GM21360 (cell line): ENCODE data around the gene RMP24.
"Not testable (repeated sequence)": the region's sequence is repeated elsewhere in the genome, so short reads cannot be mapped to it uniquely, and the experiment has no call there.

Source experiments
- ATAC-seq: cut with Tn5 transposase; IDR thresholded peaks from one replicate; pipeline ENCODE4 v1.9.1; 2021; ENCODE audit warnings: mild to moderate bottlenecking, moderate library complexity; ENCODE audit not compliant: unreplicated experiment

Gene RMP24

DNA sequence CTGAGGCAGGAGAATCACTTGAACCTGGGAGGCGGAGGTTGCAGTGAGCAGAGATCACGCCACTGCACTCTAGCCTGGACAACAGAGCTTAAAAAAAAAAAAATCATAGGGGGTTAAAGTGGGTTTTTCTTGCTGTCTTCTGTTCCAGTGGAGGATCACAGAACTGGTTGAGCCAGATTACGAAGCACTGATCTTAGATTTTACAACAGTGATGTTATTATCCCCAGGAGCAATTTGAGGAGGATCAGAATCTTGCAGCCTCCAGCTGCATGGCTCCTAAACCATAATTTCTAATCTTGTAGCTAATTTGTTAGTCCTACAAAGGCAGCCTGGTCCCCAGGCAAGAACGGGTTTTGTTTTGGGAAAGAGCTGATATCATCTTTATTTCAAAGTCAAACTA lies 4.6 kb upstream of the RMP24 start:
- ATAC-seq: not testable (repeated sequence)

DNA sequence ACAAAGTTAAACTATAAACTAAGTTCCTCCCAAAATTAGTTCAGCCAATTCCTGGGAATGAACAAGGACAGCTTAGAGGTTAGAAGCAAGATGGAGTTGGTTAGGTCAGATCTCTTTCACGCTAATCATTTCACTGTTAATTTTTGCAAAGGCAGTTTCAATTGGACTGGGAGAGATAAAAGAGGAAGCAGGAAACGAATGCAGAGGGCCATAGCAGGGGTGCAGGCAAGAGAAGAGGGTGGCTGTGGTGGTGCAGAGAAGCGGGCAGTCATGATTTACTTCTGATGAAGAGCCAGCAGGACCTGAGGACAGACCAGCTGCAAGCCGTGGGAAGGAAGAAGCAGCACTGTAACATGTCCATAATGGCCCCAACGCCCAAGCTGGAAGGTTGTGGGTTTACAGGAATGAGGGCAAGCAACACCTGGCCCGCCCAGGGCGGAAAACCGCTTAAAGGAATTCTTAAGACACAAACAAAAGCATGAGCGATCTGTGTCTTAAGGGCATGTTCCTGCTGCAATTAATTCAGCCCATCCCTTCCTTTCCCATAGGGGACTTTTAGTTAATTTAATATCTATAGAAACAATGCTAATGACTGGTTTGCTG lies 4.1 kb upstream of the RMP24 start:
- ATAC-seq: no peak

DNA sequence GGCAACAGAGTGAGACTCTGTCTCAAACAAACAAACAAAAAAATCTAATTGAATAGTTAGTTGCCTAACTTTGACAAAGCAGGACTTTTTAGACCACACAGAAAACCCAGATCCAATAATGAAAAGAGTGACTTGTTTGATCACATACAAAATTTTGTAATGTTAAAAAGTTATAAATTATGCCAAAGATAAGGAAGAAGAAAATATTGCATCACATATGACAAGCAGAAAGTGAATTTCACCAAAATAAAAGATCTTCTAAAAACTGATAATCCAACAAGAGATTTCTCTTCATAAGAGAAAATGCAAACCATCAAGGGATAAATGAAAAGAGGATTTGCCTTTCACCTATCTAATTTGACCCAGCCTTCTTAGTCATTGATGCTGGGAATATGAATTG lies 2.8 kb upstream of the RMP24 start:
- ATAC-seq: no peak

DNA sequence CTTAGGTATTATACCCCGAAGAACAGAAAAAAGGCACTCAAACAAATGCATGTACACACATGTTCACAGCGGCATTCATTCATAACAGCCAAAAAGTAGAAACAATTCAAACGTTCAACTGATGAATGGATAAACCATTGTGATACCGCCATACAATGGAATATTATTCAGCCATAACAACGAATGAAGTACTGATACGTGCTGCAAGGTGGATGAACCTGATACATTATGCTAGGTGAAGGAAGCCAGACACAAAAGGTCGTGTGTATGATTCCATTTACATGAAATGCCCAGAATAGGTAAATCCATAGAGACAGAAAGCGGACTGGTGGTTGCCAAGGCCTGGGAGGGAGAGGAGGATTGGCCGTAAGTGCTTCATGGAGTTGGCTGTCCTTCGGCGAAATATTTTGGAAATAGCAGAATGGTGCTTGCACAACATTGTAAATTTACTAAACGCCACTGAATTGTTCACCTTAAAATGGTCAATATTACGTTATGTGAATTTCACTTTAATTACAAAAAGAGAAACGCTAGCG lies 750 bp upstream of the RMP24 start:
- ATAC-seq: peak; percentile 2

DNA sequence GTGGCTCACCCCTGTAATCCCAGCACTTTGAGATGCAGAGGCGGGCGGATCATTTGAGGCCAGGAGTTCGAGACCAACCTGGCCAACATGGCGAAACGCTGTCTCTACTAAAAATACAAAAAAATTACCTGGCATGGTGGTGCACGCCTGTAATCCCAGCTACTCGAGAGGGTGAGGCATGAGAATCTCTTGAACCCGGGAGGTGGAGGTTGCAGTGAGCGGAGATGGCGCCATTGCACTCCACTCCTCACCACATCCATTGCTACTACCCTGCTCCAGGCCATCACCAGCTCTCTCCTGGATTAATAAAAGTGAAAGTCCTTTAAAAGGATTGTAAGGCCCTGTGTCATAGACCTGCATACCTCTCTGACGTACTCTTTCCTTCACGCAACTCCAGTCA lies 1.2 kb downstream of the RMP24 start:
- ATAC-seq: no peak

DNA sequence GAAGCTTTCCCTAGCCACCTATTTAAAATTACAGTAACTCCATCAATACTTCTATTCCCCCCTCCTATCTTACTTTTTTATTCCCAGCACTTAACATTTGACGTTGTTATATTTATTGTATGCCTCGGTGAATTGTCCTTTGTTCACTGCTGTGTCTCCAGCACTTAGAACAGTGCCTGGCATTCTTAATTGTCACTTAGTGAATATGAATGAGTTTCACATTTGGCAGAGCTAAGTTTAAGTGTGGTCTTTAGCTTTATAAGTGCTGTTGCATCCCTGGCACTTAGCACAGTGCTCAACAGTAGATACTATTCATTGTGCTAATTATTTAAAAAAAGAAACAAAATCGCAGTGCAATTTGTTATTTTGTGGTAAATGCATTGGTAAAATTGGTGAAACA lies 1.7 kb downstream of the RMP24 start:
- ATAC-seq: no peak

DNA sequence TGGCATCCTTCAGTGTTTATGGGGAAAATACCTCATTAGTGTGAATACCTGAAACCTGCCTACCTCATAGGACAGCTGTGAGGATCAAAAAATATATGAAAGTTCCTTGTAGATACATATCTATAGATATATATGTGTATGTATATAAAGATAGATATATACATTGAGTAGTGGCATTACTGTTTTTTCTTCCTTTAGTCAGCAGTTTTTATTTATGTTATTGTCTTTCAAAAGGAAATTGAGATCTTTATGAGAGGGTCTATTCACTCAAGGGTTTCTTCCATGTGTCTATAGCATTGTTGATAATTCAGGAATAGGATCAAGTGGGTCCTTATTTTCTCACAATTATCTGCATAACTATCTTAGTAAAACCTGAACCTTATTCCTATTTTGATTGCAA lies 6.6 kb downstream of the RMP24 start:
- no peak for ATAC-seq

DNA sequence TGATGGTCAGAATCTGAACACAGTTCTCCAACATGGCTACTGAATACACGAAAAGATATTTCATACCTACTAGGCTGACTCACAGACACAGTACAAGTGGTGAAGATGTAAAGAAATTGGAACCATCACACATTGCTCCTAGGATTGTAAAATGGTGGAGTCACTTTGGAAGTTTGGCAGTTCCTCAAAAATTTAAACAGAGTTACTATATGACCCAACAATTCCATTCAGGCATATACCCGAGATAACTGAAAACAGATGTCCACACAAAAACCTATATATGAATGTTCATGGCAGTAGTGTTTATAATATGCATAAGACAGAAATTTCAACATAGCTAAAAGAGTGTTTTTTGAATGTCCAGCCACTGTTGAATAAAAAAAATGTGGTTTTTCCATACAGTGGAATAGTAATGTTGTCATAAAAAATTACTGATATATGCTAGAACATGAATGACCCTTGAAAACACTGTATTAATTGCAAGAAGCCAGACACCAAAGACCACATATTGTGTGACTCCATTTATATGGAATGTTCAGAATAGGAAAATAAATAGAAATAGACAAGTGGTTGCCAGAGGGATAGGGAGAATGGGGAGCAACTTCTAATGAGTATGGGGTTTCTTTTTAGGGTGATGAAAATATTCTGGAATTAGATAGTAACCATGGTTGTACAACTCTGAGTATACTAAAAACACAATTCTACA lies 10.1 kb downstream of the RMP24 start:
- no peak for ATAC-seq

DNA sequence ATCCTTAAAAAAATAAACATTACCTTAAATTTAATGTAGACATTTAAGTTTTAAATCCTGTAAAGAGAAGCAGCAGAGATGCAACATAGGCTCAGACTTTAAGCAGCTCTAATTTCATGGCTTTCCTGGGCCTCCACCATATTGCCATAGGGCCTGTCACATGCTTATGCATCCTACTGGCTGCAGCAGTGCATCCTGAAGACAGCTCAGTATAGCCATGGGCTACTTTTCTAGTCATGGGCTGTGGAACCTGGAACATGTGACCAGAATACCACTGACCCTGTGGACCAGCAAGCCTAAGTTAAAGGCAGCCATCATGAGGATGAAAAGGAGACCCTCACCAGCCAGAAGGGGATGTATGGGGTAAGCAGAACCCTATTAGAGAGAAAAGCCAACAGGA lies 10.7 kb downstream of the RMP24 start:
- no peak for ATAC-seq

DNA sequence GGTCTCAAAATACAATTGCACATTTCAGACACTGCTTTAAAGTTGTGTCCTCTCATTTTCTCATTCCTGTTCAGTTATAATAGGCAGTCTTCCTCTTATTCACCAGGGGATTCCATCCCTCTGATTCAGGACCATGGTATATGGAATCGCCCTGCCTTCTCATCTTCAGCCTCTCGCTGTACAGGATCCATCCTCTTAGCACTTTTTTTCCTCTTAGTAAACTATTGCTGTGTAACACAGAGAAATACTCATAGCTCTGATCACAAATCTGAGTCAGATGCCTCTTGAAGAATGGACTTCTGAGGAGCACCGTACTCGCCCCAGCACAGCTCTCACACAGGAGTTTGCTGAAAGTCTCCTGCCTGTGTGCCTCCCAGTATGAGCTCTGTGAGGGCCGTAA lies 11.3 kb downstream of the RMP24 start:
- no peak for ATAC-seq

DNA sequence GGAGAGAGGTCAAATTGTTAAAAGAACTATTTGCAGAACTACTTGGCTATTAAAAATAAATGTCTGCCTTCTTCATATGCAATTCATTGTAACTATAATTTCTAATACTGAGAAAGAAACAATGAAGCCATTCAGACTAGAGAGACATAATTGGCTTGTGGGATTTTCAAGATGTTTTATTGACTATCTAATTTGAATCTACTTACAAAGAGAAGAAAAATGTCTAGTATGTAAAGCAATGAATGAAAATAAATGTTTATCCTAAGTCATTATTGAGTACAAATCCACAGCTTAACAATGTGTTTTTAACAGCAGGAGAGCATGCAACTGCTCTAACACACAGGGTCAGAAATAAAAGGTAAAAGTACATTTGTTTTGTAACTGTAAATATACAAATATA lies 19.2 kb downstream of the RMP24 start:
- ATAC-seq: no peak

DNA sequence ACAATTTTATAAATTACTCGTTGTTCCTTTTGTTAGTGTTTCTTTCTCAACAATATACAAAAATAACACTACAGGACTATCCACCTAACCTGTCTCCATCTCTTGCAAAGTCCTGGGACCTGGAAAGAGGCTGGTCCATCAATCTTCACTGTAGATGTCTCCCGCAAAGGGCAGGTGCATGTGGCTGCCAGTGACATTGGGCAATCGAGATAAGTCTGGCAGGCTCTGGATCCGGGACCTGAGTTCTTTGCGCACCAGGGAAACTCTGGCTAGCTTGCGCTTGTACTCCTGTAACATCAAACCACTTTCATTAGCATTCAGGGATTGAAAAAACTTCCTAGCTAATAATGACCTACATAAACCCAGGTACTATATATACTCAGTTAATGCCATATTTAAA lies 20.5 kb downstream of the RMP24 start:
- ATAC-seq: no peak

DNA sequence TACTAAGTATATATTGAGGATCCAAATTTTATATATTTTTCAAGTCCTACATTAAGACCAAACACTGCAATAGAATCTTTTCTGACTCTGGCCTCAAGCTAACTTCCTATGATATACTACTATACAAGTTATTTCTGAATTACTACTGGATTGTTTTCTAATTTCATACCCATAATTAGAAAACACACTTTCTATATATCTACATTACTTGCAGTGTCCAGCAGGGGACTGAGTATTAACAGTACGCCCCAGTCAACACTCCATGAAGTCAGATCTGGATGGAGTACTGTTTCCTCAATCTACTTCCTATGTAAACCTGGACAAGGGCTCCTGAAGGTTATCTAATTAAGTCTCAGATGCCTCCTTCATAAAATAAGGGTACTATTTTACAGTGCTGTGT lies 26.5 kb downstream of the RMP24 start:
- ATAC-seq: no peak

DNA sequence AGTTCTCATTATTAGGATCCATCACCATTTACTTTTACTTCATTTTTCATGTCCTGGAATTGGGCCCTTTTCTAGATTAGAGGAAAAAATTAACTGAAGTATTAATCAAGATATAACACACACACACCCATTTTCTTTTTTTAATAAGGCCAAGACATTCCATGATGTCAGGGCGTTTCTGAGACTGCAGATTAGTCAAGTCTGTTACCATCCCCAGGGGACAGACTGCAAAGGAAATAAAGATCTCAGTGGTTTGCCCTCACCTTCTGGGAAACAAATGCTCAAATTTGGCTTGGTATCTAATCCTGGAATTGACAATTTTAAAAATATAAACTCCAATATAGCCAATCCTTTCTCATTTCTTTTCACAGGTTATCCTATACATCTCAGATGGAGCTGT lies 27.4 kb downstream of the RMP24 start:
- no peak for ATAC-seq

DNA sequence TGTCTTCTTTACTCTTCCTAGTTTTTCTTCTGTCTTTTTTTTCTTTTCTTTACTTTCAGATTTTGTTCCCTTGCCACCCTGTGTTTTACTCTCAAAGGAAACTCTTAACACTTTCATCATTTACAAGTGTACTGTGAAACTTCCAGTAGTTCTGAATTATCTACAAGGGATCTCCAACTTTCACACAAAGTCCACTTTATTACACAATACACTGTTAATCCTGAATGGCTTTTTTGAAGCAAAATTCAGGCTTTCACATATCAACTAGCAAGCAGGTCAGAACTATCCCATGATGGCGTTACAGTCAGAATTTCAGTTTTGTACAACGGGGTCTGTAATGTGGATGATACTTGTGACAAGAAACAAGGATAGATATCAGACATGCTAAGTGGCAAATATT lies 34.5 kb downstream of the RMP24 start:
- ATAC-seq: no peak

DNA sequence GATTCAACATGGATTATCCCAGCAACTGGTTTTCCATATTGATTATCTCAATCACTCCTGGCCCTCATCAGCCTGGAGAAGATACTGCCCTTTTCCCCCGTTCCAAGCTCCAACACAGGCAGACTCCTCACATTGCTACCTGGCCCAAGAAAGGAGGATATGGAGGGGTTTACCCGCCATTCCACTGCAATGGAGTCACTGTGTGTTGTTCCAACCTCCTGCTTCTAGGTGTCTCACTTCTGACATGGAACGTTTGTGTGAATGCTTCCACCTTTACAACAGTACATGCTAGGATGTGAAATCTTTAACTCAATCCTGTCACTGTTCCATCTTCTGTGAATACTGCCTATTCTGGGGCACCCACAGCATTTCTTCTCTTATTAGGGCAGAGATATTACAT lies 36.7 kb downstream of the RMP24 start:
- no peak for ATAC-seq

DNA sequence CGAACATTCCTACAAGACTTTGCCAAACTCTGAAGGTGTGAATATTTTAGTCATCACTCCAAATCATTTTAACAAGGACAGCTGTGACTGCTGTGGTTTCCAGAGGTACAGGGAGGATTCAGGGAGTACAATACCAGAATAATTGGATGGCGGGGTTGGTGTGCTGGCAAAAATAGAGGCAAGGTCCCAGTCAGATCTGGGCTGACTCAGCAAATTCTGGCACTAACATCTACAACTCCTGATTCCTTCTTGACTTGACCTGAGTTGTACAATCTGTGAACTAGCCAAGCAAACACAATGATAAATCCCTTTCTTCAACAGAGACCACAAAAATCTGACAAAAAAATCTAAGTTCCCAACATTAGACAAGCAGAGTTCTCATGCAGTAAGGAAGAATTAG lies 40.4 kb downstream of the RMP24 start:
- ATAC-seq: no peak

DNA sequence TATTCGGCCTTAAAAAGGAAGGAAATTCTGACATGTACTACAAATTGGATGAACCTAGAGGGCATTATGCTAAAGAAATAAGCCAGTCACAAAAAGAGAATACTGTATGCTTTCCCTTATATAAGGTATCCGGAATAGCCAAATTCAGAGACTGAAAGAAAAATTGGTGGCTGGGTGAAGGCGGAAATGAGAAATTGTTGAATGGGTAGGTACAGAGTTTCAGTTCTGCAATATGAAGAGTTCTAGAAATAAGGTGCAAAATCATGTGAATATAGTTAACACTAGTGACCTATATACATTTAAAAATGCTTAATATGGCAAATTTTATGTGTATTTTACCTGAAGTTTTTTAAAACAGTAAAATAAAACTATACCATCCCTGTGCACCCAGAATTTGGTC lies 43.1 kb downstream of the RMP24 start:
- ATAC-seq: peak; percentile 80

DNA sequence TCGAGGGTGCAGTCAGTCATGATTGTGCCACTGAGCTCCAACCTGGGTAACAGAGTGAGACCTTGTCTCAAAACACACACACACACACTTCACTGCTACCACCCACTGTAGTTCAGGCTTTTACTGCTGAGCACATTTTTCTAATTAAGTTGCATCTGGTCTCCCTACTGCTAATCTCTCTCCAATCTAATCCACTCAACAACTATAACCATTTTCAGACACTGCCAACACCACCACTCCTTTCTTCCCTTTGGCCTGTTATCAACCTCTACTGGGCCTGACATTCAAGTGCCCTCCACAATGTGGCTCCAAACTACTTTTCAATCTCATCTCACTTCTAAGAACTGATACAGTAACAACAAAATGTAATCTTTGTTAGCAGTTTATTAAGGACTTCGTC lies 44.8 kb downstream of the RMP24 start:
- no peak for ATAC-seq

DNA sequence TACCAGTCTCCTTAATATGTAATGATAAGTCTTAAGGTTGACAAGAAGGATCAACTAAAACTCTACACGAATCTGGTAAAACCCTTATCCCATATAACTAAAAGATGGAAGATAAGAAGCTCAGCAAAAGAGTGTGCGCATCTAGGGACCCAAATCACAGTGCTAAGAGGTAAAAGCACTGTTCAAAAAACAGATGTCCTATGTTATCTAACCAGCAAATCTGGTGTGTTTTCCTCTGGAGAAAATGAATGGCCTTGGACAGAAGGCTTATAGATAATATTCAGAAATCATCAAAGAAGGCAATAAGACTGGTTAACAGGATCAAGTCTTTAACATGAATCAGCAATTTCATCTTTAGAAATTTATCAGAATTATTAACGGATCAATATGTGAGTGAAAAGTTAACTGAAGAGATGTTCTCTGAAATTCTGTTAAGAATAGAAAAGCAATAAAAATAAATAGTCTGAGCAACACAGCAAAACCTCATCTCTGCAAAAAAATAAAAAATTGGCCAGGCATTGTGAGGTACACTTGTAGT lies 47.8 kb downstream of the RMP24 start:
- ATAC-seq: no peak

DNA sequence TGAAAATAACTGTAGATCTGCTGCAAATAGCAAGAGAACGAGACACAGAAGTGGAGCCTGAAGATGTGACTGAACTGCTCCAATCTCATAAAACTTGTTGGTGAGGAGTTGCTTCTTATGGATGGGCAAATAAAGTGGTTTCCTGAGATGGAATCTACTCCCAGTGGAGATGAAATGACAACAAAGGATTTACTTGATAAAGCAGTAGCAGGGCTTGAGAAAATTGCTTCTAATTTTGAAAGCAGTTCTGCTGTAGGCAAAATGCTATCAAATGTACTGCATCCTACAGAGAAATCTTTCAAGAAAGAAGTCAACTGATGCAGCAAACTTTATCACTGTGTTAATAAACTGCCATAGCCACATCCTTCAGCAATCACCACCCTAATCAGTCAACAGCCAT lies 50.9 kb downstream of the RMP24 start:
- no peak for ATAC-seq

DNA sequence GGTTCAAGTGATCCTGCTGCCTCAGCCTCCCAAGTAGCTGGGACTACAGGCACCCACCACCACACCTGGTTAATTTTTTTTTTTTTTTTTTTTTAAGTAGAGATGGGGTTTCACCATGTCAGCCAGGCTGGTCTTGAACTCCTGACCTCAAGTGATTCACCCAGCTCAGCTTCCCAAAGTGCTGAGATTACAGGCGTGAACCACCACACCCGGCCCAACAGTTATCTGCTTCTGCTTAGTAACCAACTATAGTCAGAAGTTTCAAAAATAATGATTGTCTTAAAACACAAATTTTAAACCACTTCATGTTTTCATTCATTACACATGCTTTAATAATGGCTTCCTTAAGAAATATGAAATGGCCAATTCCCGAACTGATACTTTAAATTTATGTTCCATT lies 51.8 kb downstream of the RMP24 start:
- ATAC-seq: not testable (repeated sequence)

DNA sequence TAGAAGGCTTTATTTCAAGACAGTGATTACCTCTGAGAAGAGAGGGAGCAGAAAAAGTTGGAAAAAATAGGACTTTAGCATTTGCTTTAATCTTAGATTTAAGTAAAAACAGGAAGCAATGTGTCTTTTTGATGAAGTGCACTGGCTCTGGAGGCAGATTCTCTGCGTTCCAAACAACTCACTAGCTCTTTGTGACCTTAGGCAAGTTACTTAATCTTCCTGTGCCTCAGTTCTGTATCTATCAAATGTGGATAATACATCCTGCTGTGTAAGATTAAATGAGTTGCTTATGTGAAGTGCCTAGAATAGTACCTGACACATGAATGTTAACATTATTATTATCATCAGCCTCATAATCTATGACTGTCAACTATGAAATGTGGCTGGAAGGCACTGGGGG lies 52.5 kb downstream of the RMP24 start:
- no peak for ATAC-seq
